ENCODE data around the gene TSPEAR. TPM values are rescaled to one million over a fixed set of nuclear protein-coding genes. Genes with fewer than 3 reads are reported as not detected.

TSPEAR gene
- total and polyA plus RNA-seq, 2 donors (not counting 1 experiment from before 2014, with no cell fraction given), result not detected

DNA sequence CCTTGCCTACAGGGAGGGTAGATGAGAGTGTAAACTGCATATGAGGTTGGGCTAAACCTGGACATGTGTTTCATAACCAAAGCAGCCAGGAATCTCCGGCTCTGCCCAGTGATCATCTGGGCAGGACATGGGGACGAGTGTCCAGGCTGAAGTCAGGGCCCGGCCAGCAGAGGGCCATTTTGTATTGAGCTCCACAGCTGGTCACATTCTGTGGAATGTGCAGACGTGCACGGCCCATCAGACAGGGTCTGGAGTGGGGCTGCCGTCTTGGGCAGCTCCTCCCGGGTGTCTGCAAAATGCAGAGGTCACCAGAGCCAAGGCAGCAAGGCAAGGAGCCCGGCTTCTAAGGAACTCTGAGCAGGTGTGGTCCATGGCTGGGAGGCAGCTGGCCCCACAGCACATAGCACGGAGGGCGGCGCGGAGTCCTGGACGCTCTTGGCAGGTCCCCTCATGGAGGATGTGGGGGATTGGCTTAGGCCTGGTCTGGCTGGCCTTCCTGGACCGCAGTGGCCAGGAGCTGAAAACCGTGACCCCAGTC is 249.8 kb downstream of the TSPEAR start:
- Histone ChIP-seq H3K27ac (ENCODE audit: low read length in 2 of 2) (no peak overlapping the region), H2AFZ (ENCODE audit: insufficient read depth, low read depth, low read length, poor library complexity, severe bottlenecking) (no peak overlapping the region), H4K20me1 (ENCODE audit: control insufficient read depth, insufficient read depth, low read length, poor library complexity, severe bottlenecking) (no peaks in the 10 kb centered on the region), H3K4me2 (replicated peaks; ENCODE audit: low read depth, low read length, poor library complexity, severe bottlenecking) (no peak overlapping the region), H3K27me3 (replicated peaks in 1 of 4; ENCODE audit: control extremely low read depth in 1 of 4, control insufficient read depth in 3 of 4, insufficient read depth in 4 of 4, low read length in 3 of 4) (no peaks in the 10 kb centered on the region), H3K4me1 (ENCODE audit: control insufficient read depth in 2 of 2, insufficient read depth in 2 of 2, low read length in 2 of 2) (peaks cover 0 to under 1% of the 10 kb centered on the region in 2 donors), H3K4me3 (ENCODE audit: control extremely low read depth in 1 of 5, extremely low read depth in 1 of 5, insufficient read depth in 1 of 5, low read depth in 2 of 5, low read length in 4 of 5) (no peak overlapping the region), H3K9ac (ENCODE audit: low read length) (no peak overlapping the region), H3K36me3 (replicated peaks in 1 of 2; ENCODE audit: control extremely low read depth in 1 of 2, control insufficient read depth in 1 of 2, extremely low read depth in 1 of 2, insufficient read depth in 2 of 2, low read length in 1 of 2) (no peaks in the 10 kb centered on the region), H3K9me3 (ENCODE audit: control extremely low read depth in 1 of 3, control insufficient read depth in 2 of 3, insufficient read depth in 1 of 3, low read length in 2 of 3) (no peaks in the 10 kb centered on the region), H3K79me2 (ENCODE audit: control insufficient read depth, insufficient read depth, low read length) (no peaks in the 10 kb centered on the region)
- Mint-ChIP-seq H3K27ac (no peak overlapping the region), H3K9me3 (ENCODE audit: insufficient read depth) (no peaks in the 10 kb centered on the region), H3K27me3 (no peaks in the 10 kb centered on the region), H3K4me3 (no peak overlapping the region), H3K4me1 (no peaks in the 10 kb centered on the region)
- WGBS (ENCODE audit: insufficient coverage), result 94% methylated on average over 15 of the region's 15 CpGs
- CTCF ChIA-PET, result no interaction called here
- TF ChIP-seq, protein P1, sequence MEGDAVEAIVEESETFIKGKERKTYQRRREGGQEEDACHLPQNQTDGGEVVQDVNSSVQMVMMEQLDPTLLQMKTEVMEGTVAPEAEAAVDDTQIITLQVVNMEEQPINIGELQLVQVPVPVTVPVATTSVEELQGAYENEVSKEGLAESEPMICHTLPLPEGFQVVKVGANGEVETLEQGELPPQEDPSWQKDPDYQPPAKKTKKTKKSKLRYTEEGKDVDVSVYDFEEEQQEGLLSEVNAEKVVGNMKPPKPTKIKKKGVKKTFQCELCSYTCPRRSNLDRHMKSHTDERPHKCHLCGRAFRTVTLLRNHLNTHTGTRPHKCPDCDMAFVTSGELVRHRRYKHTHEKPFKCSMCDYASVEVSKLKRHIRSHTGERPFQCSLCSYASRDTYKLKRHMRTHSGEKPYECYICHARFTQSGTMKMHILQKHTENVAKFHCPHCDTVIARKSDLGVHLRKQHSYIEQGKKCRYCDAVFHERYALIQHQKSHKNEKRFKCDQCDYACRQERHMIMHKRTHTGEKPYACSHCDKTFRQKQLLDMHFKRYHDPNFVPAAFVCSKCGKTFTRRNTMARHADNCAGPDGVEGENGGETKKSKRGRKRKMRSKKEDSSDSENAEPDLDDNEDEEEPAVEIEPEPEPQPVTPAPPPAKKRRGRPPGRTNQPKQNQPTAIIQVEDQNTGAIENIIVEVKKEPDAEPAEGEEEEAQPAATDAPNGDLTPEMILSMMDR (IDR thresholded peaks at IDR 0.05), result no peak
- TF ChIP-seq EZH2 (IDR thresholded peaks at IDR 0.05; ENCODE audit: borderline replicate concordance, insufficient read depth, low read depth, low read length, poor library complexity, severe bottlenecking), result no peak
- ATAC-seq (ENCODE audit: low read depth) (no peak), DNase-seq (no peak)
- intact Hi-C loops (cut with micrococcal nuclease), result no loop called here
- POLR2A ChIA-PET, result no interaction called here

DNA sequence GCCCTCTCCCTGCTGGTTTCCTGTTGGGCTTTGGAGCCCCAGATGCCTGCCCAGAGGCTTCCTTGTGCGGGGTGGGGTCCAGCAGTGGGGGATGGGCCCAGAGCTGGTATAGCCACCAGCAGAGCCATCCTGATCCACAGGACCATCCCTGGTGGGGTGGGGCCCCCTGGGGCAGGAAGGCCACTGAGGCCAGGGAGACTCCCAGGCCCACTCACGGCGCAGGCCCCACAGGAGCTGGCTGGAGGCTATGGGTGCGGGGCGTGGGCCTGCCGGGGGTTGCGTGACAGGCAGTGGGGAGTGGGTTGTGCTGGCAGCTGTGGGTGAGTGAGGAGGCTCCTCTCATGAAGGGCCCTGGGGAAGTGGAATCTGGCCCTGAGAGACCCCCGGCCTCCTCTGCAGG is 250.4 kb downstream of the TSPEAR start:
- no peak overlapping the region for H3K27ac ChIP-seq (ENCODE audit: low read length in 2 of 2)
- peaks cover 2% of the 10 kb centered on the region for H3K4me1 Mint-ChIP-seq
- no peaks in the 10 kb centered on the region for H3K27me3 Mint-ChIP-seq
- no peak for ATAC-seq (ENCODE audit: low read depth)
- no peaks in the 10 kb centered on the region for H3K27me3 ChIP-seq (replicated peaks in 1 of 4; ENCODE audit: control extremely low read depth in 1 of 4, control insufficient read depth in 3 of 4, insufficient read depth in 4 of 4, low read length in 3 of 4)
- CTCF ChIA-PET, result no interaction called here
- intact Hi-C loops (cut with micrococcal nuclease), result no loop called here
- no peak for DNase-seq
- H3K36me3 ChIP-seq (replicated peaks in 1 of 2; ENCODE audit: control extremely low read depth in 1 of 2, control insufficient read depth in 1 of 2, extremely low read depth in 1 of 2, insufficient read depth in 2 of 2, low read length in 1 of 2), result no peaks in the 10 kb centered on the region
- WGBS (ENCODE audit: insufficient coverage), result 93% methylated on average over 8 of the region's 8 CpGs
- no peaks in the 10 kb centered on the region for H4K20me1 ChIP-seq (ENCODE audit: control insufficient read depth, insufficient read depth, low read length, poor library complexity, severe bottlenecking)
- no peak overlapping the region for H3K9ac ChIP-seq (ENCODE audit: low read length)
- POLR2A ChIA-PET, result no interaction called here
- H3K4me2 ChIP-seq (replicated peaks; ENCODE audit: low read depth, low read length, poor library complexity, severe bottlenecking), result no peak overlapping the region
- H3K4me3 Mint-ChIP-seq, result no peak overlapping the region
- H3K79me2 ChIP-seq (ENCODE audit: control insufficient read depth, insufficient read depth, low read length), result no peaks in the 10 kb centered on the region
- no peak overlapping the region for H3K4me3 ChIP-seq (ENCODE audit: control extremely low read depth in 1 of 5, extremely low read depth in 1 of 5, insufficient read depth in 1 of 5, low read depth in 2 of 5, low read length in 4 of 5)
- no peaks in the 10 kb centered on the region for H3K9me3 Mint-ChIP-seq (ENCODE audit: insufficient read depth)
- H3K9me3 ChIP-seq (ENCODE audit: control extremely low read depth in 1 of 3, control insufficient read depth in 2 of 3, insufficient read depth in 1 of 3, low read length in 2 of 3), result no peaks in the 10 kb centered on the region
- no peak for TF ChIP-seq EZH2 (IDR thresholded peaks at IDR 0.05; ENCODE audit: borderline replicate concordance, insufficient read depth, low read depth, low read length, poor library complexity, severe bottlenecking)
- TF ChIP-seq, protein P1 (IDR thresholded peaks at IDR 0.05), result no peak
- H2AFZ ChIP-seq (ENCODE audit: insufficient read depth, low read depth, low read length, poor library complexity, severe bottlenecking), result no peak overlapping the region
- H3K27ac Mint-ChIP-seq, result no peak overlapping the region
- peaks cover 4 to 5% of the 10 kb centered on the region in 2 donors for H3K4me1 ChIP-seq (ENCODE audit: control insufficient read depth in 2 of 2, insufficient read depth in 2 of 2, low read length in 2 of 2)

Data from B cell (primary cell).